NCI-H2196 treated with DMSO at 0.1 percent for 48 hours (cell line): Measurements from ENCODE around the gene EDA.
"Not testable (repeated sequence)": the region's sequence is repeated elsewhere in the genome, so short reads cannot be mapped to it uniquely, and the experiment has no call there.

Experiments used
- DNase-seq: peaks from one replicate; lab custom pipeline; 2025; ENCODE audit not compliant: unreplicated experiment; lab: John Stamatoyannopoulos, UW

The EDA gene

GRCh38 chrX:69741721-69742120 is 125.8 kb downstream of the EDA start:
- no peak for DNase-seq

GRCh38 chrX:69746051-69746450 is 130.1 kb downstream of the EDA start:
- DNase-seq = no peak

DNA sequence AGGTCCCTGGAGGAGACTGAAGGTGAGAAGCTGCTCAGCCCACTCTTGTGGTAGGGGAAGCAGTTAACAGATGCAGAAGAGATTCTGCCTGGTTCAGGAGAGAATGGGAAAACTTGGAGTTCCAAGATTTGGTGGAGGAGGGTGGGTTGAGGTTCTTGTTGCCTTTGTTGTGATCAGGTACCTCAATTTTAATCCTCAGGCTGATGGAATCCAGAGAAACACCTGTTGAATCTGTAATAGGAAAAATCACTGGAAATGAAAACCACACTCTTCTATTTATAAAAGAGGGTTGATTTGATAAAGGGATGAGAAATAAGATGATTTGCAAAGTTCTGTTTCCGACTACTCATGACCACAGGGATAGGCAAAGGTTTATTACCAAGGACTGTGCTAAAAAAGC is 132.1 kb downstream of the EDA start:
- no peak for DNase-seq

GRCh38 chrX:69759921-69760625 is 144.2 kb downstream of the EDA start:
- no peak for DNase-seq

GRCh38 chrX:69761633-69762032 is 145.7 kb downstream of the EDA start:
- DNase-seq = no peak

DNA sequence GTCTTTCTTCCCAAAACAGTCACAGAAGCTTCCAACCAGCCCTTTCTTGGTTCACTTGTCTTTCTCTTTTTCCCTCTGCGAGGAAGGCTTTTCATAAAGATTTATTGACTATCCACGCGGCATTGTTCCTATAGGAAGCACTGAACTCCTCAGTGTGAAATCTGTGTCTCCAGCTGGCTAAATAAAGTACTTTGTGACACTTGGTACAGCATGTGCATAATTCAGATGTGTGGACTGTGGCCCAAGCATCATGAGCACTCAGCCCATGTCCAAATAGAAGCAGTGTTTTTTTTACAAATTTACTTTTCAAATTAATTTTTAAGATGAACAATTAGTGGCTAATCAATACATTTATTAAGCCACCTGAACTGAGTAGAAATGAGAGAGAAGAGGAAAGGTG is 146.4 kb downstream of the EDA start:
- DNase-seq = no peak

DNA sequence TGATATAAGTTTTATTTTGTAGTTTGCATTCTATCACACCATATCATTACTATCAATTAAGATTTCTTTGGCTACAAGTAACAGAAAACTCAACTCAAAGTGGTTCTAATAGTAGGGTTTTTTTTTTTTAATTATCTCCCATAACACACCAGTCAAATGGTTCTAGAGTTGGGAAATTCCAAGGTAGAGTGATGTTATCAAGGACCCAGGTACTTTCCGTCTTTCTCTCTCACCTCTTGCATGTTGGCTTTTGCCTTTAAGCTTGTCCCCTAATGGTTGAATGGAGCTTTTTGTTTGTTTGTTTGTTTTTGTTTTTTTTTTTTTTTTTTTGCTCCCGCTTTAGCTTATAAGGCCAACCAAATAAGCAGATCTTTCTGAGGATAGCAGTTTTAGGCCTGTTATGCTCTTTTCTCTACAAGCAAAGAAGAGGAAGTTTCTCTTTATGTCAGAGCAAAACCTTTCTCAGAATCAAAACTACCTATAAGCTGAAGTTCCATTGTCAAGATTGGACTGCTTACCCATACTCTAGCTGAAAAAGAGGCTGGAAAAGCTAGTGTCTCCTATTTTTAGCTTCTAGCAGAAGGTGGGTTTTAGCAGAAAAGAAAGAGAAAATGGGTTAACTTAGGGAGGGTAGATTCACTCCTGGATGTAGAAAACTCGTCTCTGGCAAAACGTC is 177.5 kb downstream of the EDA start:
- DNase-seq = no peak

GRCh38 chrX:69795702-69796101 is 179.8 kb downstream of the EDA start:
- no peak for DNase-seq

- DNase-seq = no peak
Observed at GRCh38 chrX:69807400-69807799, 191.5 kb downstream of the EDA start.

DNA sequence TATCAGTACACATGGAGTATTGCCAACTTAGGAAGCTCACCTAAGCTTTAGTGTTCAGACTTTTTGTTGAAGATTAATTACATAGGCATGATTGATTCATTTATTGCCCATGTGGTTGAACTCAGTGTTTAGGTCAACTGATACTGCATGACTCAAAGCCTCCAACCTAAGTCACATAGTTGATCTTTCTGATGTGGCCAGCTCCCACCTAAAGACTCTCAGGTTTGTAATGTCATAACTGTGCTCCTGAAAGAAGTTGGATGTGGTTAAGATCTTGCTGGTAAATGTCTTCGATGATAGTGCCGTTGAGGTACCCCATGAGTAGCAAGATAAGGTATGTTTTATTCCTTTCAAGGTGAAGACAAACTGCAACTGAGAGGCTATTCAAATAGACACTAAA is 192.5 kb downstream of the EDA start:
- no peak for DNase-seq

DNA sequence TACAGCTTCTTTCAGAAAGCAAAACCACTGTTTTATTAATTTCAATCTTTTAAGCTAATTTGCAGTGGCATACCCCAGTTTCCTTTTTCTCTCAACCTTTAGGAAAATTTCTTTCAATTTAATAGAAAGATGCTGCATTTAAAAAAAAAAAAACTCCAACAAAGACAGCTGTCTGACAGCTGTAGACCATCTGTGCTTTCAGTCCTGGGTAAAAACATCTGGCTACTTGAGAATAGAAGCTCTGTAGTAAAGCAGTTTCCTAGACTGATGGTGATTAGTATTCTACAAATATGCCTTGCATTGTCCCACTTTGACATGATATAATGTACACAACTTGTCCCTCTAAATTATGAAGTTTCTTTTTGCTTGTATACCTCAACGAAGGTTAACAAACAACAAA is 197.8 kb downstream of the EDA start:
- no peak for DNase-seq

DNA sequence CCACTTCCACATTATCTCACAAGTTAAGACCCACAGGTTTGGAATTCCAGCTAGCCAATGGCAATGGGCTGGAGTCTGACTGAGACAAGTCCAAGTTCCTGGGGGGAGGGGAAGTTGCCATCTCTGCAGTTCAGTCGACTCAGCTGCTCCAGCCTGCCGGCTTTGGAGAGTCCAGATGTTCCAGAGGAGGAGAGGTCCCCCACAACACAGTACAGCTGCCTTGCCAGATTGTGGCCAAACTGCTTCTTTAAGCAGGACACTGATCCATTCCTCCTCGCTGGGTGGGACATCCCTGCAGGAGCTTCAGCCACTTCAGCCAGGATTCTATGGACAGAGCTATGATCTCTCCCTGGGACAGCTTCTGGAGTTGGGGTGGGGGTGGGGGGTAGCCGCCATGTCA is 199.2 kb downstream of the EDA start:
- no peak for DNase-seq

DNA sequence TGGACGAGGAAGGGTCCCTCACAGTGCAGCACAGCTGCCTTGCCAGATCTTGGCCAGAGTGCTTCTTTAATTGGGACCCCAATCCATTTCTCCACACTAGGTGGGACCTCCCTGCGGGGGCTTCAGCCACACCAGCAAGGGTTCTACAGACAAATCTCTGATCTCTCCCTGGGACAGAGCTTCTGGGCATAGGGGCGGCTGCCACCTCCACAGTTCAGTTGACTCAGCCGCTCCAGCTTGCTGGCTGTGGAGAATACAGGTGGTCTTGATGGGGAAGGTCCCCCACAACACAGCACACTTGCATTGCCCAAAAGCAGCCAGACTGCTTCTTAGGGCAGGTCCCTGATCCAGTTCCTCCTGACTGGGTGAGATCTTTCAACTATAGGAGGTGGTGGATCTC is 199.6 kb downstream of the EDA start:
- DNase-seq = no peak

- DNase-seq = no peak
Observed at GRCh38 chrX:69844636-69845035, 228.7 kb downstream of the EDA start.

DNA sequence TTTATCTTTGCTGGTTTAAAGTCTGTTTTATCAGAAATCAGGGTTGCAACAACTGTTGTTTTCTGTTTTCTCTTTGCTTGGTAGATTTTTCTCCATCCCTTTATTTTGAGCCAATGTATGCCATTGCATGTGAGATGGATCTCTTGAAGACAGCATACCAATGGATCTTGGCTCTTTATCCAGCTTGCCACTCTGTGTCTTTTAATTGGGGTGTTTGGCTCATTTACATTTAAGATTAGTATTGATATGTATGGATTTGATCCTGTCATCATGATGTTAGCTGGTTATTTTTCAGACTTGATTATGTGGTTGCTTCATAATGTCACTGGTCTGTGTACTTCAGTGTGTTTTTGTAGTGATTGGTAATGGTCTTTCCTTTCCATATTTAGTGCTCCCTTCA is 244.1 kb downstream of the EDA start:
- not testable (repeated sequence) for DNase-seq

GRCh38 chrX:69876221-69876620 is 260.3 kb downstream of the EDA start:
- no peak for DNase-seq

DNA sequence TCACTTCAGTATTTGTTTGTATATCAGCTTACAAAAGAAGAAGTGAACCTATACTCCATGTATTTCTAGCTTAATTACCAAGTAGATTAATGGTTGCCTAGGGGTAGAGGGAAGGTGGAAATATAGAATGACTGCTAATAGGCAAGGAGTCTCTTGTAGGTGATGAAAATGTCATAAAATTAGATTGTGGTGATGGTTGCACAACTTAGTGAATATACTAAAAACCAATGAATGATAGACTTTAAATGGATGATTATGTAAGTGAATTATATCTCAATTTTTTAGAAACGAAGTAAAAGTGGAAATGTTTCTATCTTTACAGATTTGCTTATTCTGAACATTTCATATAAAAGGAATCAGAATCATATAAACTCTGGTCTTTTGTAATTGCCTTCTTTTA is 268.3 kb downstream of the EDA start:
- no peak for DNase-seq

GRCh38 chrX:69896046-69896445 is 280.1 kb downstream of the EDA start:
- DNase-seq = no peak

GRCh38 chrX:69900491-69900890 is 284.6 kb downstream of the EDA start:
- DNase-seq = no peak

DNA sequence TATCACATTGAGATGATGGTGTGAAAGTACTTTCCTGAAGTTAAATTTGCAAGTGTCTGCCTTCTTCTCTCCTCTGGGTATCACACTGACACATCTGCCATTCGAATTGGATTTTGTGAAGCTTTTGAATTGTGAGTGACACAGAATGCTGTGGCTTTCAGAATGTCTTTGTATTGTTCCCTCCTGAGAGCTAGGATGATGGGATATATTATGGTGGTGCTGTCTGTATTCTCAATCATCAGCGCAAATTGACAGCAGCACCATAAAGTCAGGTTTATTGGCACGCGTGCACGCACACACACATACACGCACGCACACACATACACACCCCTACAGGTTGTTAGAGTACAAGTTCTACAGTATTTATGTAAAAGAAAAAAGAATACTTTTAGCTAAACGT is 290.5 kb downstream of the EDA start:
- DNase-seq = no peak

- DNase-seq = no peak
Observed at GRCh38 chrX:69914781-69915180, 298.9 kb downstream of the EDA start.

- DNase-seq = no peak
Observed at GRCh38 chrX:69919749-69920148, 303.8 kb downstream of the EDA start.

GRCh38 chrX:69932323-69932722 is 316.4 kb downstream of the EDA start:
- no peak for DNase-seq
